Peyer's patch (tissue), 4 donors: Measurements from ENCODE around the gene ERP44.
"Not testable (repeated sequence)": the region's sequence is repeated elsewhere in the genome, so short reads cannot be mapped to it uniquely, and the experiment has no call there.

Source experiments
- POLR2A ChIP-seq, 2 donors: fragments of 450-650 bp; IDR thresholded peaks; one replicate each; pipeline ENCODE4 v1.5.1; 2017; ENCODE audit warnings: antibody characterized with exemption in 2 of 2, mild to moderate bottlenecking in 2 of 2, moderate library complexity in 2 of 2
- TF ChIP-seq, protein P1 (sequence below), 6 experiments: fragments of 450-650 bp in 4 of 6; fragments of 200-600 bp in 2 of 6; sonication (generic) in 1 of 6; IDR thresholded peaks; one replicate each; pipeline ENCODE4 v1.5.1; 2017 to 2019; ENCODE audit warnings: antibody characterized with exemption in 6 of 6, mild to moderate bottlenecking in 3 of 6, moderate library complexity in 1 of 6

- TF ChIP-seq POLR2A (IDR thresholded peaks at IDR 0.05) = not testable (repeated sequence)
- TF ChIP-seq, protein P1, sequence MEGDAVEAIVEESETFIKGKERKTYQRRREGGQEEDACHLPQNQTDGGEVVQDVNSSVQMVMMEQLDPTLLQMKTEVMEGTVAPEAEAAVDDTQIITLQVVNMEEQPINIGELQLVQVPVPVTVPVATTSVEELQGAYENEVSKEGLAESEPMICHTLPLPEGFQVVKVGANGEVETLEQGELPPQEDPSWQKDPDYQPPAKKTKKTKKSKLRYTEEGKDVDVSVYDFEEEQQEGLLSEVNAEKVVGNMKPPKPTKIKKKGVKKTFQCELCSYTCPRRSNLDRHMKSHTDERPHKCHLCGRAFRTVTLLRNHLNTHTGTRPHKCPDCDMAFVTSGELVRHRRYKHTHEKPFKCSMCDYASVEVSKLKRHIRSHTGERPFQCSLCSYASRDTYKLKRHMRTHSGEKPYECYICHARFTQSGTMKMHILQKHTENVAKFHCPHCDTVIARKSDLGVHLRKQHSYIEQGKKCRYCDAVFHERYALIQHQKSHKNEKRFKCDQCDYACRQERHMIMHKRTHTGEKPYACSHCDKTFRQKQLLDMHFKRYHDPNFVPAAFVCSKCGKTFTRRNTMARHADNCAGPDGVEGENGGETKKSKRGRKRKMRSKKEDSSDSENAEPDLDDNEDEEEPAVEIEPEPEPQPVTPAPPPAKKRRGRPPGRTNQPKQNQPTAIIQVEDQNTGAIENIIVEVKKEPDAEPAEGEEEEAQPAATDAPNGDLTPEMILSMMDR (IDR thresholded peaks at IDR 0.05) = not testable (repeated sequence)
These were observed 22.5 kb downstream of the ERP44 start for GRCh38 chr9:100076256-100076655.
